ENCODE measurements around the gene TMEM273. TPM values are rescaled to one million over a fixed set of nuclear protein-coding genes. Genes with fewer than 3 reads are reported as not detected.

TMEM273 gene
- total RNA-seq, 4 donors from 2014 or later = 0.76 to 20.6 (median 7.1) TPM

GRCh38 chr10:49217645-49218044 lies 29.5 kb upstream of the TMEM273 start:
- Histone ChIP-seq H3K27me3 (no peaks in the 10 kb centered on the region), H3K27ac (no peak overlapping the region), H3K4me3 (no peak overlapping the region), H3K9me3 (no peaks in the 10 kb centered on the region), H3K4me1 (no peaks in the 10 kb centered on the region), H3K36me3 (no peaks in the 10 kb centered on the region)
- WGBS, 2 donors = 28 to 35% methylated on average over 2 of the region's 2 CpGs
- DNase-seq = no peak
- intact Hi-C loops (cut with DNase I) = no loop called here
- TF ChIP-seq CTCF (IDR thresholded peaks at IDR 0.05) (no peak), POLR2A (IDR thresholded peaks at IDR 0.05) (no peak)

DNA sequence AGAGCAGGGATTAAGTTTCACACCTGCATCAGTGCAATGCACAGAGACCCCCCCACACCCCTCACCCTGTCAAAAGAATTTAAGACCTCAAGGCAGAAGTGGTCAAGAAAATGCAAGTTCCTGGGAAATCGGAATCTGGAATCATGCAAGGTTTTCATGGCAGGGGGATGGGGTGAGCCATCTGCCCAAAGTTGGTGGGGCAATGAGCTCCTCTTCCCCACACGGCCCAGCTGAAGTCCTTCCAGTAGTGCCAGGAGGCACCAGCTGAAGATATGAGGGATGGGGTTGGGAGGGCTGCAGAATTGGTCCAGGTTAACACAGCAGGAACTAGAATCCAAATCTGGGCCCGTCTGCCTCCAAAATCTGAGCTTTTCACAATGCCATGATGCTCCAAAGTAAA lies 25.0 kb upstream of the TMEM273 start:
- Histone ChIP-seq H3K4me1 (no peaks in the 10 kb centered on the region), H3K27me3 (no peaks in the 10 kb centered on the region), H3K4me3 (no peak overlapping the region), H3K9me3 (no peaks in the 10 kb centered on the region), H3K27ac (no peak overlapping the region), H3K36me3 (no peaks in the 10 kb centered on the region)
- 61 to 100% methylated on average over 1 to 3 of the region's 3 CpGs for WGBS, 2 donors
- TF ChIP-seq CTCF (IDR thresholded peaks at IDR 0.05) (no peak), POLR2A (IDR thresholded peaks at IDR 0.05) (no peak)
- intact Hi-C loops (cut with DNase I) = no loop called here
- no peak for DNase-seq

DNA sequence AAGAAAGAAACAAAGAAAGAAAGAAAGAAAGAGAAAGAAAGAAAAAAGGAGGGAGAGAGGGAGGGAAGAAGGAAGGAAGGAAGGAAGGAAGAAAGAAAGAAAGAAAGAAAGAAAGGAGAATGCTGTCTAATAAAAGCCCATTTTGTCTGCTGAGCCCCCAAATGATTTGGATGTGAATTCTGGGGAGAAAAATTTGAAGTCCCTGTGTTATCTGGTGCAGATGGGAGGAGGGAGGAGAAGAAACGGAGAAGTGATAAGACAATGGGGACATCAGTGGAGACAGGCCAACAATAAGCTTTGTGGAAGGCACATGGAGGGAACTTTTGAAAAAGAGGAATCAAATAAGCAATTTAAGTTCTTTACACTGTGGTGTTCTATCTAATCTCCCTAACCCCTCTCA lies 24.6 kb upstream of the TMEM273 start:
- no peak for DNase-seq
- Histone ChIP-seq H3K27me3 (no peaks in the 10 kb centered on the region), H3K9me3 (no peaks in the 10 kb centered on the region), H3K4me1 (no peaks in the 10 kb centered on the region), H3K27ac (no peak overlapping the region), H3K4me3 (no peak overlapping the region), H3K36me3 (no peaks in the 10 kb centered on the region)
- no peak for TF ChIP-seq POLR2A (IDR thresholded peaks at IDR 0.05)
- no peak for TF ChIP-seq CTCF (IDR thresholded peaks at IDR 0.05)
- 39 to 53% methylated on average over 1 of the region's 1 CpG for WGBS, 2 donors
- intact Hi-C loops (cut with DNase I) = no loop called here

DNA sequence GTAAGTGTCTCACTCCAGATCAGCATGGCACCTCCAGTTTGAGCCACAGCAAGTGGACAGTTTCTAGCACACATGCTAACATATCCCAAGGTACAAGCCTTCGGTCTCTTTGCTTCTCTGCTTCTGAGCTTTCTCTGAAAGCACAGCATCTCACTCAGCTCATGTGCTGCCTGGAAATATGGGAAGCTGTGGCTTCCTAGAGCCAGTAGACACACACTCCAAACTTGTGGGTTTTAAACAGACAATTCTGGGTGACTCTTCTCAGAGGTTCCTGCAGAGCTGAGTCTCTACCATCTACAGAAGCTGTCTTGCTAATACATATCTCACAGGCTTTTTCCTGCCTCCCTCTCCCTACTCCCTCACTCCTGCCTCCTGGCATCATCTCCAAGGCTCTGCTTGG lies 23.9 kb upstream of the TMEM273 start:
- intact Hi-C loops (cut with DNase I) = no loop called here
- Histone ChIP-seq H3K27ac (no peak overlapping the region), H3K9me3 (no peaks in the 10 kb centered on the region), H3K36me3 (no peaks in the 10 kb centered on the region), H3K27me3 (no peaks in the 10 kb centered on the region), H3K4me1 (no peaks in the 10 kb centered on the region), H3K4me3 (no peak overlapping the region)
- 73 to 88% methylated on average over 1 of the region's 1 CpG for WGBS, 2 donors
- no peak for DNase-seq
- no peak for TF ChIP-seq CTCF (IDR thresholded peaks at IDR 0.05)
- no peak for TF ChIP-seq POLR2A (IDR thresholded peaks at IDR 0.05)

GRCh38 chr10:49208996-49209395 lies 20.8 kb upstream of the TMEM273 start:
- no peak overlapping the region for H3K27ac ChIP-seq
- 25 to 73% methylated on average over 1 of the region's 2 CpGs for WGBS, 2 donors
- H3K4me3 ChIP-seq = no peak overlapping the region
- intact Hi-C loops (cut with DNase I) = no loop called here
- no peaks in the 10 kb centered on the region for H3K27me3 ChIP-seq
- DNase-seq = no peak
- H3K36me3 ChIP-seq = no peaks in the 10 kb centered on the region
- no peaks in the 10 kb centered on the region for H3K4me1 ChIP-seq
- TF ChIP-seq POLR2A (IDR thresholded peaks at IDR 0.05) (no peak), CTCF (IDR thresholded peaks at IDR 0.05) (no peak)
- H3K9me3 ChIP-seq = no peaks in the 10 kb centered on the region

All from esophagus squamous epithelium (tissue), 5 donors.